Muscle of arm (tissue), 12 donors: ENCODE measurements around the gene B4GALT5. TPM values are rescaled to one million over a fixed set of nuclear protein-coding genes. Genes with fewer than 3 reads are reported as not detected.
"Not testable (repeated sequence)": the region's sequence is repeated elsewhere in the genome, so short reads cannot be mapped to it uniquely, and the experiment has no call there.

ENCODE experiments used
- DNase-seq: peaks from one replicate; pipeline ENCODE4 v3.0.0-alpha.2; 2013
- polyA plus RNA-seq, 12 donors: library from polyadenylated mRNA; unstranded; fragments of 120-200 nt; gene quantifications; one replicate each; pipeline ENCODE4 v1.2.1, GENCODE V29; 2013; ENCODE audit not compliant: insufficient read length in 12 of 12

The B4GALT5 gene
- polyA plus RNA-seq, 12 donors = 30.5 to 148 (median 36.2) TPM

- no peak for DNase-seq
These were observed 28.3 kb upstream of the B4GALT5 start for GRCh38 chr20:49741977-49742376.

GRCh38 chr20:49740807-49741206 lies 27.1 kb upstream of the B4GALT5 start:
- DNase-seq = no peak

GRCh38 chr20:49739042-49739441 lies 25.4 kb upstream of the B4GALT5 start:
- DNase-seq = no peak

- no peak for DNase-seq
These were observed 23.6 kb upstream of the B4GALT5 start for GRCh38 chr20:49737260-49737659.

GRCh38 chr20:49729780-49730179 lies 16.1 kb upstream of the B4GALT5 start:
- no peak for DNase-seq

GRCh38 chr20:49727894-49728885 lies 14.5 kb upstream of the B4GALT5 start:
- no peak for DNase-seq

GRCh38 chr20:49727478-49727877 lies 13.8 kb upstream of the B4GALT5 start:
- DNase-seq = no peak

GRCh38 chr20:49725694-49726093 lies 12.0 kb upstream of the B4GALT5 start:
- no peak for DNase-seq

GRCh38 chr20:49725224-49725606 lies 11.5 kb upstream of the B4GALT5 start:
- DNase-seq = not testable (repeated sequence)

- peak; percentile 57 for DNase-seq
These were observed 10.9 kb upstream of the B4GALT5 start for GRCh38 chr20:49724408-49725223.

- DNase-seq = not testable (repeated sequence)
These were observed 10.1 kb upstream of the B4GALT5 start for GRCh38 chr20:49723758-49724157.

- DNase-seq = not testable (repeated sequence)
These were observed 7.6 kb upstream of the B4GALT5 start for GRCh38 chr20:49721326-49721725.

GRCh38 chr20:49715466-49715865 lies 1.8 kb upstream of the B4GALT5 start:
- no peak for DNase-seq

- peak; percentile 28 for DNase-seq
These were observed 504 bp downstream of the B4GALT5 start for GRCh38 chr20:49712996-49713752.

GRCh38 chr20:49712646-49712995 lies 1.1 kb downstream of the B4GALT5 start:
- no peak for DNase-seq

GRCh38 chr20:49712118-49712517 lies 1.6 kb downstream of the B4GALT5 start:
- DNase-seq = no peak

GRCh38 chr20:49711667-49711987 lies 2.1 kb downstream of the B4GALT5 start:
- no peak for DNase-seq

- DNase-seq = no peak
These were observed 2.6 kb downstream of the B4GALT5 start for GRCh38 chr20:49710971-49711666.

GRCh38 chr20:49707118-49707517 lies 6.6 kb downstream of the B4GALT5 start:
- no peak for DNase-seq

- DNase-seq = no peak
These were observed 7.0 kb downstream of the B4GALT5 start for GRCh38 chr20:49706630-49707091.

- DNase-seq = not testable (repeated sequence)
These were observed 7.8 kb downstream of the B4GALT5 start for GRCh38 chr20:49705893-49706292.
